ENCODE data around the gene CNKSR2. TPM values are rescaled to one million over a fixed set of nuclear protein-coding genes. Genes with fewer than 3 reads are reported as not detected.

The CNKSR2 gene
- total and polyA plus RNA-seq, 4 donors: 1.6 to 5.4 TPM; not detected in 2

- Histone ChIP-seq H3K9me3 (ENCODE audit: control insufficient read depth, low read length) (no peaks in the 10 kb centered on the region), H3K27me3 (ENCODE audit: control insufficient read depth in 1 of 2, insufficient read depth in 2 of 2, low read length in 1 of 2) (no peaks in the 10 kb centered on the region), H3K27ac (ENCODE audit: low read depth in 1 of 2, low read length in 2 of 2) (no peak overlapping the region), H3K4me3 (ENCODE audit: low read length in 2 of 2) (no peak overlapping the region), H3K36me3 (ENCODE audit: control insufficient read depth in 1 of 2, insufficient read depth in 2 of 2, low read length in 1 of 2) (no peaks in the 10 kb centered on the region), H3K4me1 (ENCODE audit: control insufficient read depth in 1 of 2, insufficient read depth in 2 of 2, low read length in 2 of 2) (no peaks in the 10 kb centered on the region)
- WGBS, 2 donors: 74 to 92% methylated on average over 3 of the region's 3 CpGs
- no peak for DNase-seq
- no peak for ATAC-seq (ENCODE audit: low FRiP score)
- intact Hi-C loops (cut with DNase I): no loop called here
Observed at GRCh38 chrX:21659320-21659719, 285.1 kb downstream of the CNKSR2 start.

- 87 to 92% methylated on average over 2 of the region's 2 CpGs for WGBS, 2 donors
- Histone ChIP-seq H3K4me3 (ENCODE audit: low read length in 2 of 2) (no peak overlapping the region), H3K27me3 (ENCODE audit: control insufficient read depth in 1 of 2, insufficient read depth in 2 of 2, low read length in 1 of 2) (no peaks in the 10 kb centered on the region), H3K4me1 (ENCODE audit: control insufficient read depth in 1 of 2, insufficient read depth in 2 of 2, low read length in 2 of 2) (no peaks in the 10 kb centered on the region), H3K27ac (ENCODE audit: low read depth in 1 of 2, low read length in 2 of 2) (no peak overlapping the region), H3K9me3 (ENCODE audit: control insufficient read depth, low read length) (no peaks in the 10 kb centered on the region), H3K36me3 (ENCODE audit: control insufficient read depth in 1 of 2, insufficient read depth in 2 of 2, low read length in 1 of 2) (no peaks in the 10 kb centered on the region)
- DNase-seq (no peak), ATAC-seq (ENCODE audit: low FRiP score) (no peak)
- intact Hi-C loops (cut with DNase I): no loop called here
Observed at GRCh38 chrX:21660156-21660555, 285.9 kb downstream of the CNKSR2 start.

DNA sequence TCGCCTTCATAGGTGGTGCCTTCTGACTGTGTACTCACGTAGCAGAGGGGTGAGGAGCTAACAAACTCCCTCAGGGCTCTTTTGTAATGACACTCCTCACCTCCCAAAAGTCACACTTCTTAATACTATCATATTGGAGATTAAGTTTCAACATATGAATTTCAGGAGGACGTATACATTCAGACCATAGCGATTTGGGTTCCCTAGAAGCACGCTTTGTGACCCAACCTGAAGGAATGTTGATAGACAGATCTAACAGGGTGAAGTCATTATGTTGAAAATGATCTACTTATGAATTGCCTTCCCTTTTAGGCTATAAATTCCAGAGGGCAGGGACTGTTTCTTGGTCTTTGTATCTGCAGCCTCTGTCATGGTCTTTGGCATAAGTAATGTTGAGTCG lies 287.1 kb downstream of the CNKSR2 start:
- Histone ChIP-seq H3K4me1 (ENCODE audit: control insufficient read depth in 1 of 2, insufficient read depth in 2 of 2, low read length in 2 of 2) (no peaks in the 10 kb centered on the region), H3K27me3 (ENCODE audit: control insufficient read depth in 1 of 2, insufficient read depth in 2 of 2, low read length in 1 of 2) (no peaks in the 10 kb centered on the region), H3K9me3 (ENCODE audit: control insufficient read depth, low read length) (no peaks in the 10 kb centered on the region), H3K4me3 (ENCODE audit: low read length in 2 of 2) (no peak overlapping the region), H3K27ac (ENCODE audit: low read depth in 1 of 2, low read length in 2 of 2) (no peak overlapping the region), H3K36me3 (ENCODE audit: control insufficient read depth in 1 of 2, insufficient read depth in 2 of 2, low read length in 1 of 2) (no peaks in the 10 kb centered on the region)
- DNase-seq: no peak
- 68 to 89% methylated on average over 6 of the region's 6 CpGs for WGBS, 2 donors
- intact Hi-C loops (cut with DNase I): no loop called here
- no peak for ATAC-seq (ENCODE audit: low FRiP score)

GRCh38 chrX:21662761-21663160 lies 288.5 kb downstream of the CNKSR2 start:
- no peaks in the 10 kb centered on the region for H3K36me3 ChIP-seq (ENCODE audit: control insufficient read depth in 1 of 2, insufficient read depth in 2 of 2, low read length in 1 of 2)
- no peaks in the 10 kb centered on the region for H3K27me3 ChIP-seq (ENCODE audit: control insufficient read depth in 1 of 2, insufficient read depth in 2 of 2, low read length in 1 of 2)
- no peaks in the 10 kb centered on the region for H3K9me3 ChIP-seq (ENCODE audit: control insufficient read depth, low read length)
- no peak overlapping the region for H3K27ac ChIP-seq (ENCODE audit: low read depth in 1 of 2, low read length in 2 of 2)
- DNase-seq (no peak), ATAC-seq (ENCODE audit: low FRiP score) (no peak)
- WGBS, 2 donors: 45 to 66% methylated on average over 4 of the region's 4 CpGs
- H3K4me3 ChIP-seq (ENCODE audit: low read length in 2 of 2): no peak overlapping the region
- intact Hi-C loops (cut with DNase I): no loop called here
- H3K4me1 ChIP-seq (ENCODE audit: control insufficient read depth in 1 of 2, insufficient read depth in 2 of 2, low read length in 2 of 2): no peaks in the 10 kb centered on the region

GRCh38 chrX:21666252-21666651 lies 292.0 kb downstream of the CNKSR2 start:
- H3K9me3 ChIP-seq (ENCODE audit: control insufficient read depth, low read length): no peaks in the 10 kb centered on the region
- 58 to 87% methylated on average over 4 of the region's 4 CpGs for whole genome bisulfite sequencing, 2 donors
- no peaks in the 10 kb centered on the region for H3K27me3 ChIP-seq (ENCODE audit: control insufficient read depth in 1 of 2, insufficient read depth in 2 of 2, low read length in 1 of 2)
- ATAC-seq (ENCODE audit: low FRiP score) (no peak), DNase-seq (no peak)
- H3K4me1 ChIP-seq (ENCODE audit: control insufficient read depth in 1 of 2, insufficient read depth in 2 of 2, low read length in 2 of 2): no peaks in the 10 kb centered on the region
- no peaks in the 10 kb centered on the region for H3K36me3 ChIP-seq (ENCODE audit: control insufficient read depth in 1 of 2, insufficient read depth in 2 of 2, low read length in 1 of 2)
- intact Hi-C loops (cut with DNase I): no loop called here
- no peak overlapping the region for H3K4me3 ChIP-seq (ENCODE audit: low read length in 2 of 2)
- no peak overlapping the region for H3K27ac ChIP-seq (ENCODE audit: low read depth in 1 of 2, low read length in 2 of 2)

DNA sequence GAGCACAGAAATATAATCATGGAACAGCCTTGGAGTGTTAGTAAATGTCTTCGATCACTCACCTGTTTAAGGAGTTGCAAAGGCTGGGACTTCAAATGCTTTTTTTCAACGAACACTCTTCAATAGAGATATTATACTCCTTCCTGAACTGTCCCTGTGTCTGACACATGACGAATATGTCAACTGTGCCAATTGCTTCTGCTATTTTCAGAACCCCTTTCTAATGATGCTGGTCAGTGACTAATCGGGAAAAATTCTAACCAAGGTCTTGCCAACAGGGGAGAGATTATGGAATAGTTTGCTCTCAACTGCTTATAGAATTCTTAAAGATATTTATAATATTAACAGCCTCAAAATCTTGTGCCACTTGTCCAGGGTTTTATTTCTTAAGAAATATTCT lies 292.5 kb downstream of the CNKSR2 start:
- WGBS, 2 donors: 31 to 36% methylated on average over 4 of the region's 4 CpGs
- Histone ChIP-seq H3K27me3 (ENCODE audit: control insufficient read depth in 1 of 2, insufficient read depth in 2 of 2, low read length in 1 of 2) (no peaks in the 10 kb centered on the region), H3K36me3 (ENCODE audit: control insufficient read depth in 1 of 2, insufficient read depth in 2 of 2, low read length in 1 of 2) (no peaks in the 10 kb centered on the region), H3K9me3 (ENCODE audit: control insufficient read depth, low read length) (no peaks in the 10 kb centered on the region), H3K27ac (ENCODE audit: low read depth in 1 of 2, low read length in 2 of 2) (no peak overlapping the region), H3K4me3 (ENCODE audit: low read length in 2 of 2) (no peak overlapping the region), H3K4me1 (ENCODE audit: control insufficient read depth in 1 of 2, insufficient read depth in 2 of 2, low read length in 2 of 2) (no peaks in the 10 kb centered on the region)
- ATAC-seq (ENCODE audit: low FRiP score) (no peak), DNase-seq (no peak)
- intact Hi-C loops (cut with DNase I): no loop called here

DNA sequence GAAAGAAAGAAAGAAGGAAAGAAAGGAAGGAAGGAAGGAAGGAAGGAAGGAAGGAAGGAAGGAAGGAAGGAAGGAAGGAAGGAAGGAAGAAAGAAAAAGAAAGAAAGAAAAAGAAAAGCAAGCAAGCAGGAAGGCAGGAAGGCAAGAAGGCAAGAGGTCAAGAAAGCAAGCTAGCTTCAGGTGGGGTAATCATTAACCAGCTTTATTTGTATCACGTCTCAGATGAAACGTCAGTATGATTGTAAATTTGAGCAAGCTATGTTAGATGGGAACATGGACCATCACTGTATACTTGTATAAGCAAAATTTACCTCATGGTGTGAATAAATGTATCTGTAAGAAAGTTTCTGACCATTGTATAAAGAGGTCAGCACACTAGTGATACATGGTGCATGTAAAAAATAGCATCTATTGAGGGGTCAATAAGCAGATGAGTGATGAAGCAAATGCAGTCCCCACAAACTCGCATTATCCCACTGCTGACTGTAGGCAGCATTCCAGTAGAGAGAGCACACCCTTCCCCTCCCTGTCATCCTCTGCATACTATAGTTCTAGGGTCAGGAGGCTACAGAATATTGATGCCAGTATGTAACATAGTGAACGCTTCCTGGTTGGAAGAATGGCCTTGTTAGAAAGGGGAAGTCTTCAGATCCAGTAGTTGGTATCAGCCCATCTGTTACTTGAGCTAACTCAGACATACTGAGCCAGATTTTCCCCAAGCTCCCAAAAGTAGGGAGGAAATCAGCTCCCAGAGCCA lies 300.4 kb downstream of the CNKSR2 start:
- ATAC-seq (ENCODE audit: low FRiP score) (no peak), DNase-seq (no peak)
- H3K27me3 ChIP-seq (ENCODE audit: control insufficient read depth in 1 of 2, insufficient read depth in 2 of 2, low read length in 1 of 2): no peaks in the 10 kb centered on the region
- no peaks in the 10 kb centered on the region for H3K36me3 ChIP-seq (ENCODE audit: control insufficient read depth in 1 of 2, insufficient read depth in 2 of 2, low read length in 1 of 2)
- no peak overlapping the region for H3K27ac ChIP-seq (ENCODE audit: low read depth in 1 of 2, low read length in 2 of 2)
- no peaks in the 10 kb centered on the region for H3K9me3 ChIP-seq (ENCODE audit: control insufficient read depth, low read length)
- intact Hi-C loops (cut with DNase I): no loop called here
- 62 to 89% methylated on average over 4 of the region's 4 CpGs for WGBS, 2 donors
- no peaks in the 10 kb centered on the region for H3K4me1 ChIP-seq (ENCODE audit: control insufficient read depth in 1 of 2, insufficient read depth in 2 of 2, low read length in 2 of 2)
- H3K4me3 ChIP-seq (ENCODE audit: low read length in 2 of 2): no peak overlapping the region

DNA sequence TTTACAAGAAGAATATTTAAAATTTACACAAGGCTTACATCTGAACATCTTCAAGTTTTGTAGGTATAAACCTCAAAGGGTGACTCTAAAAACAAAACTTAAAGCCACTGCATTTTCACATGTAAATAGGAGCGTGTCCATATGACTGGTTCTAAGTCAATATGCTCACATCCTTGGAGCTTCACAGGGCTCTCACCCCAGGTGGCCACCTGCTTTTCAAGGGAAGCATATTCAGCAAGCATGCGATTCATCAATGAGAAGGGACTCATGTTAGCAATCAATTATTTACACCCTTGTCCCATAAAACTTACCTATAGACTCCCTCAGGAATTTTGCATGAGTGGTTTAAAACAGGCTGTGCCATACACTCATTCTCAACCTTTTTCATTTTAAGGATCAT lies 301.7 kb downstream of the CNKSR2 start:
- ATAC-seq (ENCODE audit: low FRiP score) (no peak), DNase-seq (no peak)
- H3K36me3 ChIP-seq (ENCODE audit: control insufficient read depth in 1 of 2, insufficient read depth in 2 of 2, low read length in 1 of 2): no peaks in the 10 kb centered on the region
- WGBS, 2 donors: 50 to 64% methylated on average over 2 of the region's 2 CpGs
- no peak overlapping the region for H3K27ac ChIP-seq (ENCODE audit: low read depth in 1 of 2, low read length in 2 of 2)
- H3K4me1 ChIP-seq (ENCODE audit: control insufficient read depth in 1 of 2, insufficient read depth in 2 of 2, low read length in 2 of 2): no peaks in the 10 kb centered on the region
- H3K4me3 ChIP-seq (ENCODE audit: low read length in 2 of 2): no peak overlapping the region
- no peaks in the 10 kb centered on the region for H3K9me3 ChIP-seq (ENCODE audit: control insufficient read depth, low read length)
- intact Hi-C loops (cut with DNase I): no loop called here
- no peaks in the 10 kb centered on the region for H3K27me3 ChIP-seq (ENCODE audit: control insufficient read depth in 1 of 2, insufficient read depth in 2 of 2, low read length in 1 of 2)

DNA sequence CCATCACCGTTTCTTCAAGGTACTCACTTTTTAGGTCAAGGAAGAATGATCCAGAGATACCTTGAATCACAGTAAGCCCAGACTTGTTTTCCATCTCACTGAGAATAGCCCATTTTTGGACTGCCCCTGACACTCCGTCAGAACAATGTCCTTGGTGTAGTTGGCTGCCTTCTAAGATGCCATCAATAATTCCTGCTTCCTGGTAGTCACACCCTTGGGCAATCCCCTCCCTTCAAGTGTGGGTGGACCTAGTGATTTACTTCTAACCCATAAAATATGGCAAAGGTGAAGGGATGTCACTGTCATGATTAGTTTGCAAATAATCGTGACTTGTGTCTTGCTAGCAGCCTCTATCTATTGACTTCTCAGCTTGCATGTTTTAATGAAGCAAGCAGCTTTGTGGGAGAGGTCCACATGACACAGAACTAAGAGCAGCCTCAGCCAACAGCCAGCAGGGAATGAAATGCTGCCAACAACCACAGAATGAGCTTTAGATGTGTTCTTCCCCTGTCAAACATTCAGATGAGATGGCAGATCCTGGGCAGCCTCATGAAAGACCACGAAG lies 303.9 kb downstream of the CNKSR2 start:
- H3K9me3 ChIP-seq (ENCODE audit: control insufficient read depth, low read length): no peaks in the 10 kb centered on the region
- no peaks in the 10 kb centered on the region for H3K27me3 ChIP-seq (ENCODE audit: control insufficient read depth in 1 of 2, insufficient read depth in 2 of 2, low read length in 1 of 2)
- H3K4me1 ChIP-seq (ENCODE audit: control insufficient read depth in 1 of 2, insufficient read depth in 2 of 2, low read length in 2 of 2): no peaks in the 10 kb centered on the region
- no peak overlapping the region for H3K4me3 ChIP-seq (ENCODE audit: low read length in 2 of 2)
- no peaks in the 10 kb centered on the region for H3K36me3 ChIP-seq (ENCODE audit: control insufficient read depth in 1 of 2, insufficient read depth in 2 of 2, low read length in 1 of 2)
- 61 to 74% methylated on average over 4 of the region's 4 CpGs for WGBS, 2 donors
- H3K27ac ChIP-seq (ENCODE audit: low read depth in 1 of 2, low read length in 2 of 2): no peak overlapping the region
- DNase-seq: no peak
- intact Hi-C loops (cut with DNase I): no loop called here
- ATAC-seq (ENCODE audit: low FRiP score): no peak

Data from aorta (tissue), 5 donors.